A172 (cell line): ENCODE measurements around the gene PRDM16. TPM values are rescaled to one million over a fixed set of nuclear protein-coding genes. Genes with fewer than 3 reads are reported as not detected.

ENCODE experiments used
- DNase-seq: peaks from one replicate; pipeline ENCODE4 v3.0.0-alpha.2; 2015; ENCODE audit warnings: low spot score
- total RNA-seq: library from RNA; depleted of rRNA; stranded (reverse); fragments of >200 nt; shearing (Covaris generic); gene quantifications from 2 replicates; pipeline ENCODE4 v1.2.3, GENCODE V29; 2014

Gene PRDM16
- total RNA-seq, 1 experiment from 2014 or later, result 0.84 TPM

DNA sequence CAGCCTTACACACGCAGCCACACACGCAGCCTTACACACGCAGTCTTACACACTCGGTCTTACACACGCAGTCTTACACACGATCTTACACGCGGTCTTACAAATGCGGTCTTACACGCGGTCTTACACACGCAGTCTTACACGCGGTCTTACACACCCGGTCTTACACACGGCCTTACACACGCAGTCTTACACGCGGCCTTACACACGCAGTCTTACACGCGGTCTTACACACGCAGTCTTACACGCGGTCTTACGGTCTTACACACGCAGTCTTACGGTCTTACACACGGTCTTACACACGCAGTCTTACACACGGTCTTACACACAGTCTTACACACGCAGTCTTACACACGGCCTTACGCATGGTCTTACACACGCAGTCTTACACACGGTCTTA lies 111.9 kb downstream of the PRDM16 start:
- DNase-seq, result no peak

DNA sequence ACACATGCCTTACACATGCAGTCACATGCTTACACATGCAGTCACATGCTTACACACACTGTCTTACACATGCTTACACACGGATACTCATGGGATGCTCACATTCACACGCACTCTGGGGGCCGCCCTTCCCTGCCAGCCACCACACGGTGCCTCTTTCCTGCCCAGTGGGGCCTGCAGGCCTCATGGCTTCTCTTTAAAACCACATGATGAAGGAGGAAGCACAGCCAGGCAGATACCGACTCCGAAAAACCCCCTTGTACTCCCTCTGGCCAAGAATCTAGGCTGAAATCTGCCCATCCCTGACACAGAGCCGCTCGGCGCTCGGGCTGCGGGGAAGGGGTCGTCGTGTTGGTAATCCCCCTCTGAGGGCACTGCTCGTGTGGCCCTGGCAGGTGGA lies 113.0 kb downstream of the PRDM16 start:
- DNase-seq, result no peak

DNA sequence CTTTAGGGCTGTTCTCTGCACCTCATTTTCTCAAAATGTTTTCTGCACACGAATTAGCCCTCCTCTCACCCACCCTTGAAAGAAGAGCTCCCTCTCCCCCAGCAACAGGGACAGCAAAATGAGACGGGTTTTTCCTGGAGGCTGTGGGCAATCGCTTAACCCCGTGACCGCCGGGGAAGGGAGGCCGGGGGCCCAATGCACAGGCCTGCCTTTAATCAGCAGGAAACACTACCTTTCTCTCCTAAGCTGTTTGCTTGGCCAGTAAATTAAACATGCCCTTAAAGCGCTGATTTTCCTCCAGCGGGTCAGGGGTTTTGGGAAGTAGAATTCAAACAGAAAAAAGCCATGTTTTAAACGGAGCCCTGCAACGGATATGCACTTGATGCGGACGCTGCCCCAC lies 114.4 kb downstream of the PRDM16 start:
- DNase-seq, result no peak

- DNase-seq, result no peak
These were observed 114.8 kb downstream of the PRDM16 start for GRCh38 chr1:3183813-3184212.

DNA sequence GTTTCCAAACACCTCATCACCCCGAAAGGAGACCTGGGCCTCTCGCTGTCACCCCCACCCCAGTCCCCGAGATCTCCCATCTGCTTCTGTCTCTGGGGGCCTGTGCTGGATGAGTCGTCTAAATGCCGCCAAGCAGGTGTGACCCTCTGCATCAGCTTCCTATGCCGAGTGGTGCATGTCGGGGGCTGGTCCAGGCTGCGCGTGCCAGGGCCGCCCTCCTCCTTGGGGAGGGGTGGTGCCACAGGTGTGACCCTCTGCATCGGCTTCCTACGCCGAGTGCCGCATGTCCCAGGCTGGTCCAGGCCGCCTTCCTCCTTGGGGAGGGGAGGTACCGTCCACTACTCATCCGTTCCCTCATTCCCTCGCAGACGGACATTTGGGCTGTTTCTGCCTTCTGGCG lies 115.7 kb downstream of the PRDM16 start:
- DNase-seq, result no peak

GRCh38 chr1:3185896-3186525 lies 117.0 kb downstream of the PRDM16 start:
- no peak for DNase-seq

- DNase-seq, result peak; percentile 23
These were observed 117.5 kb downstream of the PRDM16 start for GRCh38 chr1:3186526-3186921.

DNA sequence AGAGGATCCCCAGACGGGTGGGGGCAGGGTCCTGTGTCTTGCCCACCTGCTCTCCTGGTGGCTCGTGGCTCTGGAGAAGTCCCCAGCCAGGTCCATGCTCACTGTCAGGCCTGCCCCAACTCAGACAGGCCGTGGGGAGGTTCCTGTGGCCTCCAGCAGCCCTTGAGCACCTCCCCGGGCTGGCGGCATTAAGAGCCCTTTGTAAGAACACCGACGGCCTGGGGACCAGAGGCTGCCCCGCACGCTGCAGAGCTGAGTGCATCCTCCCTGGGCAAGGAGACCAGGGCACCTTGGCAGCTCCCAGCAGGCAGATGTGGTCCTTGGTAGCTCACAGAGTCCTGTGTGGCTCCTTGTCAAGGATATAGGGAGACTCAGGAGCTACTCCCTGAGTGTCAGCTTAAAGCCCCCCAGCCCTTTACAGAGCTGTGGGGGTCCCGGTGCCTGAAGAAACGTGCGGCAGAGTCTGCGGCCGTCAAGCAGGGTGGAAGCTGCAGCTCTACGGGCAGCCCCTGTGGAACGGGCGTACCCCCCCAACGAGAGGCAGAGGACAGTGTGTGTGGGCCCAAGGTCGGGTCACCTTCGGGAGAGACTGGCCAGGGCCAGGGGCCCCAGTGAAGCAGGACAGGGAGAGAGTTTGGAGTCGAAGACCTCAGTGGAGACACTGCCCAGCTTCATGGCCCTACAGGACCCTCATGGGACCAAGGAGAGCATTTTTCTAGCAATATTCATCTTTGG lies 118.6 kb downstream of the PRDM16 start:
- DNase-seq, result no peak

GRCh38 chr1:3188150-3188971 lies 119.4 kb downstream of the PRDM16 start:
- DNase-seq, result no peak

- DNase-seq, result no peak
These were observed 121.4 kb downstream of the PRDM16 start for GRCh38 chr1:3190256-3191041.

- no peak for DNase-seq
These were observed 123.4 kb downstream of the PRDM16 start for GRCh38 chr1:3192361-3192760.

DNA sequence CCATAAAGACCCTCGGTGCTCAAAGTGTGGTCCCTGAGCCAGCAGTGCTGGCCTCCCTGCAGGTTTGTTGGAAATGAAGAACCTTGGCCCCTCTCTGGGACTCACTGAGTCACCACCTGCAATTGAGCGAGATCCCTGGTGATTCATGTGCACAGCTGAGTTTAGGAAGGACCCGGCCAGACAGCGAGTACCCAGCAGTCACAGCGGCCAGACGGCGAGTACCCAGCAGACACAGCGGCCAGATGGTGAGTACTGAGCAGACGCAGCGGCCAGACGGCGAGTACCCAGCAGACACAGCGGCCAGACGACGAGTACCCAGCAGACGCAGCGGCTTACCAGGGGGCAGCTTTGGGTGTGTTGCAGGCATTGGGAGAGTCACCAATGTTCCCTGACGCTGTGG lies 123.8 kb downstream of the PRDM16 start:
- no peak for DNase-seq

DNA sequence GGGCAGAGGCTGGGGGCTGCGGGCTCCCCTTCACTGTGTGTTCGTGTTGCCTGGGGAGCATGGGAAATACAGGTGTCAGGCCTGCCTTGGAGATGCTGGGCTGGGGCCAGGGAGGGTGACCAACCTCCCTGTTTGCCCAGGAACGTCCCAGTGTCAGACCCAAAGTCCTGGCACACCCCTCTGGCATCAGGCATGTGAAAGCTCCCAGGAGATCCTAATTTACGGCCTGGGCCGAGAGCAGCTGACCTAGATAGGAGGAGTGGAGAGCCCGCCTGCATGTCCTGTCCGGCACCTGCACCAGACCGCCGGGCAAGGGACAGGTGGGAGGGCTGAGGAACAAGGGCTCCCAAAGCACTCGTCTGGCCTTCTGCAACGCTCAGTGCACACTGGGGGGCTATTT lies 124.8 kb downstream of the PRDM16 start:
- no peak for DNase-seq

GRCh38 chr1:3194760-3195479 lies 125.9 kb downstream of the PRDM16 start:
- no peak for DNase-seq

DNA sequence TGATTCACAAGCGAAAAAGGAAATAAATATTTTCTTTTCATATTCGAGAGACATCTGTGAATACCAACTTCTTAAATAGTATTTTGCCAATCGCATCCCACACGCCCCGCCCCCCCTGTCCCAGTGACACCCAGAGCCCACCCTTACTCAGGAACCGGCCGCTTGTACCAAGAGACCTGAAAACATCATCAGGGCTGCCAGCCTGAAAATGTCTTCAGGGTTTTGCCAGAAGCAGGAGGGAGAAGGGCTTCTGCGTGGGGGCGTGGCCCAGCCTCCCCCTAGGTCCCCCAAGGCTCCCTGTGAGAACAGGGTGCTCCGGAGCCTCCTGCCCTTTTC lies 126.4 kb downstream of the PRDM16 start:
- no peak for DNase-seq

GRCh38 chr1:3195966-3196515 lies 127.0 kb downstream of the PRDM16 start:
- no peak for DNase-seq

DNA sequence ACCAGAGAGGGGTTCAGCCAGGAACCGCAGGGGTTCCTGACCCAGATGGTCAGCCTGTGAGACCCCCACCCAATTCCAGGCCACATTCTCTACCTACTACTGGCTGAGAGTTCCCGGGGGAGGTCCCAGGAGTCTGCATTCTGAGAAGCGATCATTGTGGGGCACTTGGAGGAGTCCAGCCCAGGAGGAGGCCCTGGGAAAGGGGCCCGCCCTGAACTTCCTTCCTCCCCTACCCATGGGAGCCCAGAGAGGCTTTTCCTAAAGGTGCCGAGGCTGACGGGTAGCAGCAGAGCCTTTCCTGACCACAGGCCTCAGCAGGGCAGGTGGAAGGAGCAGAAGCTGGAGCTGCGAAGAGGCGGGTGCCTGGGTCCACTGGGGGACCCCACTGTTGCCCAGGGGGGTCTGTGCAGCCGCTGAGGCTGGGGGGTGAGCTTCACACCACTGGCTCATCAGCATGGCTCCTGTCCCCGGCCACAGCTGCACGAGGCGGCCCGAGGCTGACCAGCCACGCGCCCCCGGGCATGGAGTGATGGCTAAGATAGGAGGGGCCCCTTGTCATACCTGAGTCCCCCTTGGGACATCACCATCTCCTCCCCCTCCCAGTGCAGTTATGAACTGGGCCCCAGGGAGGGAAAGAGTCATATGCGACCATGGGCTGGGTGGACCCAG lies 127.7 kb downstream of the PRDM16 start:
- no peak for DNase-seq

- no peak for DNase-seq
These were observed 128.8 kb downstream of the PRDM16 start for GRCh38 chr1:3197781-3198316.

DNA sequence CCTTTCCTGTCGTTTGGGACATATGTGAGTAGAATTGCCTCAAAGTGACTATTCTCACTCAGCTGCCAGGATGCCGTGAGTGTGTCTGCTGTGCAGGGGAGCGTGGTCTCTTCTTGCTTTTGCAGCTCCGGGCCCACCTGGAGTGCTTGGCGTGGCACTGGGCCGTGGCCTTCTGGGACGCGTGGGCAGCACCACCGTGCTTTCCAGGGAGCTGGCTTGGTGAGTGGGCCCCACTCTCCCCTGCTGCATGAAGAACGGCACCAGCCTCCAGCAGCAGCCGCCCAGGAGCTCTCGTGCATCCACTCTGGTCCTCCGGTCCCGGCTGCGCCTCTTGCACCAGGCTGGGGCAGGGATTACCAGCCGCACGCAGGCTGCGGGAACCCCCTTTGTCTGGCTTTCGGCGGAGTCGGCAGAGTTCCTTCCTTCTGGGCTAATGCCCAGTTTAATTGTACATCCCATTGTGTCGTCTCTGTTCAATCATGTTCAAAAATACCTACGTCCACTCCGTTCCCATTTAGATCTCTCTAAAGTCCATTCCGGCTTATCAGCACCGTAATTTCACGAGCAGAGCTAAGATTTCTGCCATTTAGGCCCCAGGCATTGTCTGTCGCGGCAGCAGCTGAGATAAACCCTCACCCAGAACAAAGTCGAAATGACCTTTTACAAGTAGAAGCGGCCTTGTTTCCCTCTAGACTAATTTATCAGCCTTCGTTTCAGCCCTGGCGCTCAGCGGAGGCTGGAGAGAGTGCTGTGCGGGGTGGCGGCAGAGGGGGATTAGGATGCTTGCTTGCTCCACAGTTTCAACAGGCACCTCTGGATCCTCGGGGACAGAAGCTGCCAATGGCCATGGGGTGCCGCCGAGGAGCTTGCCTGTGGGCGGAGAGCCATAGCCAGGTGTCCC lies 129.6 kb downstream of the PRDM16 start:
- DNase-seq, result no peak
